SJCRH30 (cell line): ENCODE measurements around the gene HDGFL2. TPM values are rescaled to one million over a fixed set of nuclear protein-coding genes. Genes with fewer than 3 reads are reported as not detected.
A peak's percentile ranks its signal among the peaks of the same experiment; 100 is the strongest.

Experiments
- DNase-seq, 2 experiments: peaks; one replicate each; pipeline ENCODE4 v3.0.0-alpha.2; 2015 to 2020
- H3K27ac ChIP-seq: fragments of 250-450 bp; sonication (Bioruptor Pico); 2 replicates; pipeline ENCODE4 v1.5.1; 2020; ENCODE audit warnings: mild to moderate bottlenecking, moderate library complexity
- H3K27me3 ChIP-seq: fragments of 250-450 bp; sonication (Bioruptor Pico); 2 replicates; pipeline ENCODE4 v1.5.1; 2020; ENCODE audit warnings: mild to moderate bottlenecking, moderate library complexity
- H3K36me3 ChIP-seq: fragments of 250-450 bp; sonication (Bioruptor Pico); 2 replicates; pipeline ENCODE4 v1.5.1; 2020; ENCODE audit warnings: mild to moderate bottlenecking, moderate library complexity
- H3K4me1 ChIP-seq: fragments of 250-450 bp; sonication (Bioruptor Pico); 2 replicates; pipeline ENCODE4 v1.5.1; 2020; ENCODE audit warnings: mild to moderate bottlenecking, moderate library complexity
- H3K4me3 ChIP-seq: fragments of 250-450 bp; sonication (Bioruptor Pico); 2 replicates; pipeline ENCODE4 v1.5.1; 2020; ENCODE audit warnings: mild to moderate bottlenecking, moderate library complexity
- H3K9me3 ChIP-seq: fragments of 250-450 bp; sonication (Bioruptor Pico); replicated peaks from 2 replicates; pipeline ENCODE4 v1.5.1; 2020; ENCODE audit warnings: mild to moderate bottlenecking, moderate library complexity
- total RNA-seq: library from RNA; depleted of rRNA; stranded (reverse); fragments of >200 nt; shearing (Covaris generic); gene quantifications from 2 replicates; pipeline ENCODE4 v1.2.3, GENCODE V29; 2014

Gene HDGFL2
- total RNA-seq, 1 experiment from 2014 or later: 64.4 TPM

DNA sequence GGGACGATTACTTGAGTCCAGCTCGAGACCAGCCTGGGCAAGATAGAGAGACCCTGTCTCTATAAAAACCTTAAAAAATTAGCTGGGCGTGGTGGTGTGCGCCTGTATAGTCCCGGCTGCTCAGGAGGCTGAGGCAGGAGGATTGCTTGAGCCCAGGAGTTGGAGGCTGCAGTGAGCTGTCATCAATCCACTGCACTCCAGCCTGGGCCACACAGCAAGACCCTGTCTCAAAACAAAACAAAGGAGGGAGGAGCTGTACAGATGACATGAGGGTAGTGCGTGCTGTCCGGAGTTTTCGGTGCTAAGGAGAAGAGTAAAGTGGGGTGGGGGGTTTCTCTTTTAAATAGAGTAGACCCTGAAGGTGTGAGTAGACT is 22.6 kb downstream of the HDGFL2 start:
- no peak overlapping the region for H3K27ac ChIP-seq
- H3K9me3 ChIP-seq: peaks cover 3% of the 10 kb centered on the region; the same call in 1 of the 2 replicates
- H3K36me3 ChIP-seq: peaks cover 31% of the 10 kb centered on the region
- no peaks in the 10 kb centered on the region for H3K27me3 ChIP-seq
- DNase-seq: no peak
- no peaks in the 10 kb centered on the region for H3K4me1 ChIP-seq
- H3K4me3 ChIP-seq: no peak overlapping the region

DNA sequence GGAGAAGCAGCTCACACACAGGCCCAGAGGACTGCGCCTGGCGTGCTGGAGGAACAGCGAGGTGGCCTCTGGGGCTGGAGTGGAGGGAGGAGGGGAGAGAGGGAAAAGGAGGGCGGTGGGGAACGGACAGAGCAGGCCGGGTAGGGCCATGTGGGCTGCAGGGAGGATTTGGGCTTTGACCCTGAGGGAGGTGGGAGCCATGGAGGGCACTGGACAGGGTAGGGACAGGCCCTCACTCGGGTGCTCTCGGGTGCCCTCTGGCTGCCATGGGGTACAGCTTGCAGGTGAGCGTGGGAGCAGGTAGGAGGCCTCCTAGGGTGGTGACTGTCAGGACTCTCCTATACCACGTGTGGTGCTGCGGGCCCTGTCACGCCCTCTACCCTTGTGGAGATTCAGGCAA is 23.4 kb downstream of the HDGFL2 start:
- H3K27ac ChIP-seq: no peak overlapping the region
- H3K4me1 ChIP-seq: no peaks in the 10 kb centered on the region
- H3K36me3 ChIP-seq: peaks cover 25% of the 10 kb centered on the region
- H3K4me3 ChIP-seq: no peak overlapping the region
- no peaks in the 10 kb centered on the region for H3K27me3 ChIP-seq
- no peak for DNase-seq
- H3K9me3 ChIP-seq: peaks cover 3% of the 10 kb centered on the region; the same call in 1 of the 2 replicates

DNA sequence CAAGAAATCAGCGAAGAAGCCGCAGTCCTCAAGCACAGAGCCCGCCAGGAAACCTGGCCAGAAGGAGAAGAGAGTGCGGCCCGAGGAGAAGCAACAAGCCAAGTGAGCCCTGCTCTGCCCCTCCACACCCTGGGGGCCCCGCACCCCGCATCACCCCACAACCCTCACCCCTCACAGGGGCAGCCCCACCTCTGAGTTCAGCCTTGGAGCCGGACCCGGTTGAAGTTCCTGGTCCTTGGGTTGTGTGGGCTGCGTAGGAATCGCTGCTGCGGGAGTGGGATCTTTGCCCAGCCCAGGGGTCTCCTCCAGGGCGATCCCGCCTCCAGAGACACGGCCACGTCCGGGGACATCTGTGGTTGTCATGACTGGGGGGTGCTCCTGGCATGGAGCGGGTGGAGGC is 24.2 kb downstream of the HDGFL2 start:
- no peak for DNase-seq
- Histone ChIP-seq H3K9me3 (peaks cover 3% of the 10 kb centered on the region; the same call in 1 of the 2 replicates), H3K4me1 (no peaks in the 10 kb centered on the region), H3K27ac (no peak overlapping the region), H3K4me3 (no peak overlapping the region), H3K36me3 (peaks cover 23% of the 10 kb centered on the region), H3K27me3 (no peaks in the 10 kb centered on the region)

DNA sequence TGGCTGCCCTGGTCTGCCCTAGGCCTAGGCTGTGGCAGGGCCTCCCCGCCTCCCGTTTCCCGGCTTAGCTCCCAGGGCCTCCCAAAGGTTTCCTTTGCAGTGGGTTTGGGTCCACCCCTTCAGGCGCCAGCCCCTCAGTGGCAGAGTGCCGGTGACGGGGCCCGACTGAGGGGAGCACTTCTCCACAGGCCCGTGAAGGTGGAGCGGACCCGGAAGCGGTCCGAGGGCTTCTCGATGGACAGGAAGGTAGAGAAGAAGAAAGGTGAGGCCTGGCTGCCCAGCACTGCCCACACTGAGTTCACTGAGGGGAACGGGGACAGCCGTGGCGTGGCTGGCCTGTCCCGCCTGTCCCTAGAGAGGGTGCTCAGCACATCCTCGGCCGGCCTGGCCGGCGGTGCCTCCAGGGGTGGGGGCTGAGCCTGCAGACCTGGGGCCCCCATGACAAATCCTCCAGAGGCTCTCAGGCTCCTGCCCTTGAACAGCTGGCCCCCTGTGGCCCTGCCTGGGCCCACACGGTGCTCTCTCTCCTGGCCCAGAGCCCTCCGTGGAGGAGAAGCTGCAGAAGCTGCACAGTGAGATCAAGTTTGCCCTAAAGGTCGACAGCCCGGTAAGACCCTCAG is 25.8 kb downstream of the HDGFL2 start:
- H3K4me1 ChIP-seq: peaks cover 6% of the 10 kb centered on the region
- H3K4me3 ChIP-seq: no peak overlapping the region
- no peak overlapping the region for H3K27ac ChIP-seq
- H3K27me3 ChIP-seq: no peaks in the 10 kb centered on the region
- no peak for DNase-seq
- H3K36me3 ChIP-seq: peaks cover 8% of the 10 kb centered on the region
- H3K9me3 ChIP-seq: no peaks in the 10 kb centered on the region; the same call in 1 of the 2 replicates

DNA sequence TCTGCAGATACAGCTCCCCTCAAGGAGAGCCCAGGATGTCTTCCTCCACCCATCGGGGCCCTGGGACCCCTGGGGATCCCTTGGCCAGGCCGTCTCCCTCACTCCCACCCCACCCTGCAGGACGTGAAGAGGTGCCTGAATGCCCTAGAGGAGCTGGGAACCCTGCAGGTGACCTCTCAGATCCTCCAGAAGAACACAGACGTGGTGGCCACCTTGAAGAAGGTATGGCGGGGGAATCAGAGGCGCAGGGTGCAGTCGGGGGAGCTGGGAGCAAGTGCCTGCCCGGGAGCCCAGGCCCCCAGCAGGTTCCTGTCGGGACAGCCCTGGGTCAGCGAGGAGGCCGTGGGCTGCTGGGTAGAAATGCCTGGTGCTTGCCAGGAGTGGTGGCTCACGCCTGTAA is 26.6 kb downstream of the HDGFL2 start:
- no peak overlapping the region for H3K27ac ChIP-seq
- H3K4me1 ChIP-seq: peaks cover 12% of the 10 kb centered on the region
- H3K4me3 ChIP-seq: no peak overlapping the region
- no peak for DNase-seq
- no peaks in the 10 kb centered on the region for H3K27me3 ChIP-seq
- no peaks in the 10 kb centered on the region for H3K9me3 ChIP-seq
- peaks cover 3% of the 10 kb centered on the region; the same call in 1 of the 2 replicates for H3K36me3 ChIP-seq

DNA sequence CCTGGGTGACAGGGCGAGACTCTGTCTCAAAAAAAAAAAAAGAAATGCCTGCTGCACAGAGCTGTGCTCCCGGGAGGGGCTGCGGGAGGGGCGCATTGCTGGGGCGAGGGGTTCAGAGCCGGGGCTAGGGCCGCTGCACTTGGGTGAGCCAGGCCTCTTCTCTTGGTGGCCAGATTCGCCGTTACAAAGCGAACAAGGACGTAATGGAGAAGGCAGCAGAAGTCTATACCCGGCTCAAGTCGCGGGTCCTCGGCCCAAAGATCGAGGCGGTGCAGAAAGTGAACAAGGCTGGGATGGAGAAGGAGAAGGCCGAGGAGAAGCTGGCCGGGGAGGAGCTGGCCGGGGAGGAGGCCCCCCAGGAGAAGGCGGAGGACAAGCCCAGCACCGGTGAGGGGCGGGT is 27.2 kb downstream of the HDGFL2 start:
- Histone ChIP-seq H3K27me3 (no peaks in the 10 kb centered on the region), H3K4me1 (peaks cover 18% of the 10 kb centered on the region), H3K36me3 (peaks cover 3% of the 10 kb centered on the region; the same call in 1 of the 2 replicates), H3K27ac (no peak overlapping the region), H3K9me3 (no peaks in the 10 kb centered on the region), H3K4me3 (no peak overlapping the region)
- no peak for DNase-seq

DNA sequence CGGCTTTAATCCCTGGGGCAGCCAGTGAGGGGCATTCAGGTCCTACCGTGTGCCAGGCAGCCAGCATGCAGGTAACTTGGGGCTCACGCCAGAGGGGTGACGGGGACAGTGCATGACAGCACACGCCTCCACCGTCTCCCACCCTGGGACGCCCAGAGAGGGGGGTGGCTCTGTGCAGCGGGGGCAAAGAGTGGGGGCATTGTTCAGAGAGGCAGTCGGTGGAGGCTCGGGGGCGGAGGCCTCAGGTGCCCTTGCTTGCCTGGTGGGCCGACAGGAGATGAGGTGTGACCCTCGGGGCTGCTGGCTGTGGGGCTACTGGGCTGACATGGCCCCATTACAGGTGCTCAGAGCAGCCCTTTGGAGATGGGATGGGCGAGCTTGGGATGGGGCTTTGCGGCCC is 27.8 kb downstream of the HDGFL2 start:
- no peak for DNase-seq
- peaks cover 3% of the 10 kb centered on the region; the same call in 1 of the 2 replicates for H3K36me3 ChIP-seq
- no peak overlapping the region for H3K27ac ChIP-seq
- no peak overlapping the region for H3K4me3 ChIP-seq
- no peaks in the 10 kb centered on the region for H3K9me3 ChIP-seq
- H3K4me1 ChIP-seq: peaks cover 18% of the 10 kb centered on the region
- H3K27me3 ChIP-seq: no peaks in the 10 kb centered on the region

DNA sequence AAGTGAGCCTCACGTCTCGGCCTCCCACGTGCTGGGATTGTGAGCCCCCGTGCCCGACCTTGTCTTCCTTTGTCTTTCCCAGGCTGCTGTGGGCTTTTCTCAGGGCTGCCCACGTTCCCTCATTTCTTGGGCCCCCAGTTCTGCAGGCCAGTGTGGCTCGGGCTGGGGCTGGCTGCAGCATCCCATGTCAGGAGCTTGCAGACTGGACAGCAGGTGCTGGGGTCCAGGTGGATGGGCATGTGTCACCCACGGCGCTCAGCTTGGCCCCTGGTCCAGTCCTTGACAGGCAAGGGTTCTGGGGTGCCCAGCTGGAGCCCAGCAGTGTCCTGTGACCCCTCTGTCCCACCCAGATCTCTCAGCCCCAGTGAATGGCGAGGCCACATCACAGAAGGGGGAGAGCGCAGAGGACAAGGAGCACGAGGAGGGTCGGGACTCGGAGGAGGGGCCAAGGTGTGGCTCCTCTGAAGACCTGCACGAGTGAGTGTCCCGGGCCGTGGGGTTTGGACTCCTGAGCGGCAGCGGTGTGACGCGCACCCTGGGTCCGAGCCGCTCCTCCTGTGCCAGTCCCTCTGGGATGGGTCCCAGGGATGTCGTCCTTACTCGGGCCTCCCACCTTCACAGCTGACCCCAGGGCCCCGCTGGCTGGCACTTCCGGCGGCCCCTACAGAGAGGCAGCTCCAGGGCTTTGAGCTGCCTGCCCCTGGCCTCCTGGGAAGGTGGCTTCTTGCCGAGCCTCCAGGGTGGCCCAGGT is 28.9 kb downstream of the HDGFL2 start:
- H3K4me1 ChIP-seq: peaks cover 18% of the 10 kb centered on the region
- no peak for DNase-seq

DNA sequence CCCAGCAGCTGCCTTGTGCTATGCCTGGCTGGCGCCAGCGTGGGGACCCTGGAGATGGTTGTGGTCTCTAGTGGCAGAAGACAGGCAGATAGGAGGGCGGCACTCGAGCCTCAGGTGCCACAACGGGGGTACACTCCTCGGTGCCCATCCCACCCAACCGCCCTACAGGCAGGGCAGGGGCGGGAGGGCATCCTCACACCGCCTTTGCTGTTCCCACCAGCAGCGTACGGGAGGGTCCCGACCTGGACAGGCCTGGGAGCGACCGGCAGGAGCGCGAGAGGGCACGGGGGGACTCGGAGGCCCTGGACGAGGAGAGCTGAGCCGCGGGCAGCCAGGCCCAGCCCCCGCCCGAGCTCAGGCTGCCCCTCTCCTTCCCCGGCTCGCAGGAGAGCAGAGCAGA is 29.6 kb downstream of the HDGFL2 start:
- DNase-seq: no peak
- Histone ChIP-seq H3K4me1 (peaks cover 18% of the 10 kb centered on the region), H3K9me3 (no peaks in the 10 kb centered on the region), H3K27ac (no peak overlapping the region), H3K27me3 (no peaks in the 10 kb centered on the region), H3K36me3 (peaks cover 3% of the 10 kb centered on the region; the same call in 1 of the 2 replicates), H3K4me3 (no peak overlapping the region)

More for the DNA sequence above, 28.9 kb downstream of the HDGFL2 start:
- no peaks in the 10 kb centered on the region for H3K27me3 ChIP-seq
- no peak overlapping the region for H3K27ac ChIP-seq
- peaks cover 3% of the 10 kb centered on the region; the same call in 1 of the 2 replicates for H3K36me3 ChIP-seq
- no peaks in the 10 kb centered on the region for H3K9me3 ChIP-seq
- H3K4me3 ChIP-seq: no peak overlapping the region

DNA sequence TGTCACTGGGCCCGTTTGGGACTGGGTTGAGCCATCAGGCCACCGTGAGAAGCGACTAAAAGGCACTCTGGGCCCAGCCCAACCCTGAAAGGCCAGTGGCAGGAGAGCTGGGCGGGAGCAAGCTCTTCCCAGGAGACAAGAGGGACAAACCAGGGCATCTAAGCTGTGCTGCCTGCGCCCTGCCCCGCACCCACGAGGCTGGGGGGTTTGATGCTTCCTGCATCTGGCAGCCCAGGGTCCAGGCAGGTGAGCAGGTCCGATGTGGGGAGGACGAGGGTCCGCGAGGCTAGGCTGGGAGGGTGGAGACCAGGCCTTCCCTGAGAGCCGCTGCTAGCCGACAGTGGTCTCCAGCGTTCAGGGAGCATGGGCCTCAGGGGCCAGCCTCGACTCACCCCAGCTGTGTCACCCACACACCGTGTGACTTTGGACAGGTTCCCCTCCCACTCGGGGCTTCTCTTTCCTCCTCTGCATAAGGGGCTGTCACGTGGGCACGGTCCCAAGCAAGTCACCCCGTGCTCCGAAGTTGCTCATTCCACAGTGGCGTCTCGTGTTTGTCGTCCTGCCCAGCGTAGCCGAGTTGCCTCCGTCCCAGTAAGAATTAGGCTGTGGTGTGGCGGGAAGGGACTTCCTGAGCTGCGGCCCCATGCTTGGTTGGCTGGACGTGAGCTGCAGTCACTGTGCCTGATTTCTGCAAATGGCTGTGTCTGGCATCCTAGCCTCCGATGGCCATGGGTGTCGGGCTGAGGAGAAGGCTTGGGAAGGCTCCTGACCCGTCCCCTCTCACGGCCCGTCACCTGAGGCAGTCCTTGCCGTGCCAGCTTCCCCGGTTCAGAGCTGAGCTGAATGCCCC is 30.4 kb downstream of the HDGFL2 start:
- H3K9me3 ChIP-seq: no peaks in the 10 kb centered on the region
- H3K27me3 ChIP-seq: no peaks in the 10 kb centered on the region
- H3K27ac ChIP-seq: peak overlapping the region; percentile 63
- peaks cover 18% of the 10 kb centered on the region for H3K4me1 ChIP-seq
- DNase-seq: no peak
- no peak overlapping the region for H3K4me3 ChIP-seq
- H3K36me3 ChIP-seq: peaks cover under 1% of the 10 kb centered on the region; the same call in 1 of the 2 replicates

DNA sequence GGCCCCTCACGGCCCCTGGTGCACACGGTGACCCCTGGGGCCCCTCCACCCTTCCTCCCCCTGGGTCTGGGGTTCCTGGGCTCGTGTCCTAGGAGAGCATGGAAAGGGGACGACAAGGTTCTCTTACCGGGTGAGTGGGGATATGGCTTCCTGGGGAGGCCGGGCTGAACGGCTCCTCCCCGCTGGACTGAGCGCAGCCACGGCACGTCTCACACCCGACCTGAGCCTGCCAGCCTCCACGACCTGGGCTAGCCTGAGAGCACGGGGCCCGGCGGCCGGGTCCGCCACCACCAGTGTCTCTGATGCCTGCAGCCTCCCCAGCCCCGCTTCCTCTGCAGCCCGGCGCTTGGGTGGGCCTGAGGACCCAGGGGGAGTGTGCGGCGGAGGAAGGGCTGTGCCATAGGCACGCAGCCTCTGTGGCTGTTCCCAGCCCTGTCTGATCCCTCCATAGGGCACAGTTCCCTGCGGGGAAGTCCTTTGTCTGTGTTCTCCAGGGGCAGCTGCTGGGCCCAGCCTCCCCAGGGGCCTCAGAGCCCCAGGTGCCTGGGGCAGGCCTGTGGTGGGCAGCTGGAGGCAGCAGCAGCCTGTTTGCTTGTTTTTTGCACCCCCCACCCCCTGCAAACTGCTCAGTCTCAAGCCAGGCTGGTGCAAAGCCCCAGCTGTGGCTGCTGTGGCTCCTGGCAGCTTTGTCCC is 31.2 kb downstream of the HDGFL2 start:
- peak; percentile 84 for DNase-seq
- no peaks in the 10 kb centered on the region for H3K36me3 ChIP-seq
- peaks cover 18% of the 10 kb centered on the region for H3K4me1 ChIP-seq
- H3K4me3 ChIP-seq: no peak overlapping the region
- no peaks in the 10 kb centered on the region for H3K9me3 ChIP-seq
- peak overlapping the region; percentile 63 for H3K27ac ChIP-seq
- no peaks in the 10 kb centered on the region for H3K27me3 ChIP-seq

DNA sequence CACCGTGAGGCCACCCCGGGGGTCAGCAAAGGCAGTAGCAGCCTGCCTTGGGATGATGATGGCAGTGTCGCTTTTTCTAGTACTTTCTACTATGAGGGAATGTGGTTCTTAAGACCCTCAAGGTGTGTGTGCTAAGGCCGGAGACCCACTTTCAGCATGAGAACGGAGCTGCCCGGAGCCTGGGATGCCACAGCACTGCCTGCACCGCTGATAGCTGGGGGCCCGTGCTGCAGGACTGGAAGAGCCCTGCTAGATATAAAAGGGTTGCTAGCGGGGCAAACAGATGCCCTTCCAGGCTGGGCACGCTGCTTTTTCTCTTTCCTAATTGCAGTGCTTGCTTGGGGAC is 31.7 kb downstream of the HDGFL2 start:
- H3K36me3 ChIP-seq: no peaks in the 10 kb centered on the region
- no peaks in the 10 kb centered on the region for H3K9me3 ChIP-seq
- no peak overlapping the region; the same call in 1 of the 2 replicates for H3K27ac ChIP-seq
- no peaks in the 10 kb centered on the region for H3K27me3 ChIP-seq
- peaks cover 18% of the 10 kb centered on the region for H3K4me1 ChIP-seq
- no peak overlapping the region for H3K4me3 ChIP-seq
- DNase-seq: no peak

DNA sequence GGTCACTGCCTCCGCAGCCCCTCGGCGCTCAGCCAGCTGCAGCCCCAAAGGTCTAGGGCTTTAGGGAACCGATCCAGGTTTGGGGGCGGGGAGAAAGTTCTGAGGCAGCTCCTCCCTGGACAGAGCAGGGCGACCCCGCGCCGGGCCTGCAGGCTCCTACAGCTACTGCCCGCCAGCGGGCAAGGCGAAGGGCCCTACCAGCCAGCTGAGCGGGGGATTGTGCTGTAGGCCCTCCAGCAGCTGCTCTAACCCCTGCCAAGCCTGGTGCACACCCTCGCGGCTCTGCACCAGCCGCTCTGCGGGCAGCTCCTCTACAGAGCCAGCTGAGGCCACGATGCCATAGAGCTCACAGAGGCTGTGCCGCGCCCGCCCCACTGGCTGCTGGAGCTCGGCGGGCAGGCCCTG is 32.2 kb downstream of the HDGFL2 start:
- no peaks in the 10 kb centered on the region for H3K36me3 ChIP-seq

DNA sequence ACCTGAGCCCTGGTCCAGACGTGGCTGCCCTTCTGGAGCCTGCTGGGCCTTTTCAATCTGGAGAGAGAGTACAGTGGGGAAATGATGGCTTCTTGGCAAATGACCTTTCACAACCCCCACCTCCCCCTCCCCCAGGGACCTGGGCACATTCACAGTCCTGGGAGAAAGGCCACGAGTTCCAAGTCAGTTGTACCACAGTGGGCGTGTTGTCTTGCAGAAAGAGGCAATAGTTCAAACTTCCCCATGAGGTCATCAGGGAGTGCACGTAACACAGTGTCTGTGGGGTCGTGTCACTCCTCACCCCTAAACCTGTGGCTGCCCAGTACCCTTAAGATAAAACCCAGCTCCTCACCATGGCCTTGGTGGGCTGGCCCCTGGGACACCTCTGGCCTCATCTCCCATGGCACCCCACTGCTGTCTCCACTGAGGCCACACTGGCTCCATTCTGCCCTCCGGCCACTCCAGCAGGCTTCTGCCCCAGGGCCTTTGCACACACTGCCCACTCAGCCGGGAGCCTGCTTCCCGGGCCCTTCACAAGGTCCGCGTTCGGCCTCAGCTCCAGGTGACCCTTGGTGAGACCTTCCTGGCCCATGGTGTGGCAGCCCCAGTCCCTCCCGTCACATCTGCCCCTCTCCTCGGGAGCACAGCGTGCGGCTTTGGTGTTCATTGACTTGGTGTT is 32.9 kb downstream of the HDGFL2 start:
- Histone ChIP-seq H3K4me1 (peaks cover 18% of the 10 kb centered on the region), H3K36me3 (no peaks in the 10 kb centered on the region), H3K9me3 (no peaks in the 10 kb centered on the region), H3K4me3 (no peak overlapping the region), H3K27ac (no peak overlapping the region), H3K27me3 (no peaks in the 10 kb centered on the region)
- no peak for DNase-seq

More for the DNA sequence above, 32.2 kb downstream of the HDGFL2 start:
- peaks cover 18% of the 10 kb centered on the region for H3K4me1 ChIP-seq
- H3K9me3 ChIP-seq: no peaks in the 10 kb centered on the region
- H3K4me3 ChIP-seq: no peak overlapping the region
- no peak for DNase-seq
- H3K27me3 ChIP-seq: no peaks in the 10 kb centered on the region
- no peak overlapping the region for H3K27ac ChIP-seq
